OCI-LY1 (cell line): ENCODE data around the gene TMEM243.

Experiments
- EZH2 ChIP-seq: fragments of 200-600 bp; sonication (generic), shearing (Covaris generic); IDR thresholded peaks from 2 replicates; pipeline ENCODE4 v1.8.0; 2017; ENCODE audit warnings: borderline replicate concordance, mixed run types, mild to moderate bottlenecking, antibody characterized with exemption, low read length, moderate library complexity, mixed read lengths
- TF ChIP-seq, protein P1 (sequence below): fragments of 200-600 bp; sonication (generic), shearing (Covaris generic); IDR thresholded peaks from 2 replicates; pipeline ENCODE4 v1.5.1; 2017; ENCODE audit warnings: mild to moderate bottlenecking, antibody characterized with exemption, low read length, moderate library complexity, mixed read lengths

DNA sequence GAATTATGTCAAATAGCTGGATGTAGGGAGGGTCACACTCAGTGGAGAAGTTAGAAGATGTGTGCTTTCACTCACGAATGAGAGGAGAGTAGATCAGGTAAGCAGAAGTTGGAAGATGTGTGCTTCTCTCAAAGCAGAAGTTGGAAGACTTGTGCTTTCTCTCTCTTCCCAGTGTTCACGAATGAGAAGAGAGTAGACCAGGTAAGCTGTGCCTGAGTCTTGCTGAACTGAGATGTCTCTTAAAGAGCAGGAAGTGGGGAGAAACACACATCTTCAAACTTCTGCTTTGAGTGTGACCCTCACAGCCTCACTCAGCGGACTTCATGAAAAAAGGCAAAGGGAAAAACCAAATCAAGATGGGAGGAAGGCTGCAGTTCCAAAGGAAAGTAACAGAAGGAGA is 7.0 kb upstream of the TMEM243 start:
- TF ChIP-seq, protein P1, sequence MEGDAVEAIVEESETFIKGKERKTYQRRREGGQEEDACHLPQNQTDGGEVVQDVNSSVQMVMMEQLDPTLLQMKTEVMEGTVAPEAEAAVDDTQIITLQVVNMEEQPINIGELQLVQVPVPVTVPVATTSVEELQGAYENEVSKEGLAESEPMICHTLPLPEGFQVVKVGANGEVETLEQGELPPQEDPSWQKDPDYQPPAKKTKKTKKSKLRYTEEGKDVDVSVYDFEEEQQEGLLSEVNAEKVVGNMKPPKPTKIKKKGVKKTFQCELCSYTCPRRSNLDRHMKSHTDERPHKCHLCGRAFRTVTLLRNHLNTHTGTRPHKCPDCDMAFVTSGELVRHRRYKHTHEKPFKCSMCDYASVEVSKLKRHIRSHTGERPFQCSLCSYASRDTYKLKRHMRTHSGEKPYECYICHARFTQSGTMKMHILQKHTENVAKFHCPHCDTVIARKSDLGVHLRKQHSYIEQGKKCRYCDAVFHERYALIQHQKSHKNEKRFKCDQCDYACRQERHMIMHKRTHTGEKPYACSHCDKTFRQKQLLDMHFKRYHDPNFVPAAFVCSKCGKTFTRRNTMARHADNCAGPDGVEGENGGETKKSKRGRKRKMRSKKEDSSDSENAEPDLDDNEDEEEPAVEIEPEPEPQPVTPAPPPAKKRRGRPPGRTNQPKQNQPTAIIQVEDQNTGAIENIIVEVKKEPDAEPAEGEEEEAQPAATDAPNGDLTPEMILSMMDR, result no peak
- TF ChIP-seq EZH2, result no peak
